Astrocyte (in vitro differentiated cells and primary cell): Measurements from ENCODE around the gene SLC6A20. TPM values are rescaled to one million over a fixed set of nuclear protein-coding genes. Genes with fewer than 3 reads are reported as not detected.

ENCODE experiments used
- DNase-seq: peaks from one replicate; pipeline ENCODE4 v3.0.0-alpha.2; 2010; ENCODE audit warnings: low read depth
- FAIRE-seq: peaks from 2 replicates; lab custom pipeline; 2011; peaks lifted over from hg19 to GRCh38; lab: Jason Lieb, UNC
- H2AFZ ChIP-seq: 2 replicates; pipeline ENCODE4 v1.6.0; 2012; ENCODE audit warnings: low read depth, low read length, inconsistent platforms
- H3K27ac ChIP-seq: 2 replicates; pipeline ENCODE4 v1.5.1; 2011; ENCODE audit warnings: low read depth, low read length, inconsistent platforms
- H3K27me3 ChIP-seq: 2 replicates; pipeline ENCODE4 v1.6.0; 2011; ENCODE audit warnings: low read length, inconsistent platforms; ENCODE audit not compliant: insufficient read depth
- H3K36me3 ChIP-seq: 2 replicates; pipeline ENCODE4 v1.5.1; 2011; ENCODE audit warnings: low read length, inconsistent platforms; ENCODE audit not compliant: insufficient read depth
- H3K4me1 ChIP-seq: 2 replicates; pipeline ENCODE4 v1.5.1; 2011; ENCODE audit warnings: low read length, inconsistent platforms; ENCODE audit not compliant: insufficient read depth
- H3K4me2 ChIP-seq: 2 replicates; pipeline ENCODE4 v1.6.0; 2012; ENCODE audit warnings: low read length, inconsistent platforms
- H3K4me3 ChIP-seq: 2 replicates; pipeline ENCODE4 v1.5.1; 2011; ENCODE audit warnings: low read depth, mild to moderate bottlenecking, low read length, inconsistent platforms; ENCODE audit not compliant: insufficient read depth
- H3K79me2 ChIP-seq: 2 replicates; pipeline ENCODE4 v1.6.0; 2012; ENCODE audit warnings: mild to moderate bottlenecking, low read length, inconsistent platforms; ENCODE audit not compliant: insufficient read depth
- H3K9ac ChIP-seq: 2 replicates; pipeline ENCODE4 v1.6.0; 2012; ENCODE audit warnings: mild to moderate bottlenecking, low read length, inconsistent platforms
- H3K9me3 ChIP-seq: 2 replicates; pipeline ENCODE4 v1.5.1; 2012; ENCODE audit warnings: low read depth, mild to moderate bottlenecking, low read length, inconsistent platforms; ENCODE audit not compliant: insufficient read depth
- H4K20me1 ChIP-seq: 2 replicates; pipeline ENCODE4 v1.6.0; 2012; ENCODE audit warnings: low read length, inconsistent platforms; ENCODE audit not compliant: insufficient read depth
- H3K27ac Mint-ChIP-seq: one replicate; pipeline ENCODE4 v1.8.0; 2021; ENCODE audit warnings: mild to moderate bottlenecking, mixed read lengths; ENCODE audit not compliant: unreplicated experiment
- H3K27me3 Mint-ChIP-seq: one replicate; pipeline ENCODE4 v1.8.0; 2021; ENCODE audit warnings: low read depth, mixed read lengths; ENCODE audit not compliant: unreplicated experiment
- H3K36me3 Mint-ChIP-seq: one replicate; pipeline ENCODE4 v1.8.0; 2021; ENCODE audit warnings: low read depth, mixed read lengths; ENCODE audit not compliant: unreplicated experiment
- H3K4me1 Mint-ChIP-seq: one replicate; pipeline ENCODE4 v1.8.0; 2021; ENCODE audit warnings: low read depth, mixed read lengths; ENCODE audit not compliant: unreplicated experiment
- H3K4me3 Mint-ChIP-seq: one replicate; pipeline ENCODE4 v1.8.0; 2021; ENCODE audit warnings: mild to moderate bottlenecking, moderate library complexity, mixed read lengths; ENCODE audit not compliant: unreplicated experiment
- H3K9me3 Mint-ChIP-seq: one replicate; pipeline ENCODE4 v1.8.0; 2021; ENCODE audit warnings: mild to moderate bottlenecking, mixed read lengths; ENCODE audit not compliant: unreplicated experiment
- CTCF ChIP-seq: IDR thresholded peaks from 2 replicates; pipeline ENCODE4 v1.5.1; 2011; ENCODE audit warnings: low read depth, mild to moderate bottlenecking, inconsistent platforms, low read length, moderate library complexity; ENCODE audit not compliant: insufficient read depth
- EZH2 ChIP-seq: IDR thresholded peaks from 2 replicates; pipeline ENCODE4 v1.6.1; 2012; ENCODE audit warnings: mild to moderate bottlenecking, low read length, inconsistent platforms; ENCODE audit not compliant: insufficient read depth
- total RNA-seq: library from RNA; stranded (reverse); gene quantifications from 2 replicates; pipeline ENCODE4 v1.2.1, GENCODE V29; 2021

The SLC6A20 gene
- total RNA-seq, 1 donor from 2014 or later, result not detected

GRCh38 chr3:45782381-45782780, 14.0 kb downstream of the SLC6A20 start:
- Mint-ChIP-seq H3K9me3 (peaks cover 9% of the 10 kb centered on the region), H3K27ac (no peak overlapping the region), H3K4me1 (no peaks in the 10 kb centered on the region), H3K36me3 (no peaks in the 10 kb centered on the region), H3K27me3 (peaks cover 28% of the 10 kb centered on the region), H3K4me3 (no peak overlapping the region)
- Histone ChIP-seq H3K9ac (no peak overlapping the region), H2AFZ (no peak overlapping the region), H4K20me1 (no peaks in the 10 kb centered on the region), H3K79me2 (no peaks in the 10 kb centered on the region), H3K36me3 (no peaks in the 10 kb centered on the region), H3K4me2 (no peak overlapping the region), H3K4me1 (no peaks in the 10 kb centered on the region), H3K27ac (no peak overlapping the region), H3K4me3 (no peak overlapping the region), H3K27me3 (peaks cover 19% of the 10 kb centered on the region), H3K9me3 (no peaks in the 10 kb centered on the region)
- no peak for TF ChIP-seq CTCF
- TF ChIP-seq EZH2, result no peak
- FAIRE-seq (no peak), DNase-seq (no peak)

GRCh38 chr3:45781841-45782240, 14.5 kb downstream of the SLC6A20 start:
- H3K27me3 Mint-ChIP-seq, result peaks cover 24% of the 10 kb centered on the region
- no peak overlapping the region for H3K9ac ChIP-seq
- H3K4me1 ChIP-seq, result no peaks in the 10 kb centered on the region
- no peaks in the 10 kb centered on the region for H3K36me3 Mint-ChIP-seq
- H3K27ac Mint-ChIP-seq, result no peak overlapping the region
- H3K27me3 ChIP-seq, result peaks cover 19% of the 10 kb centered on the region
- H3K4me1 Mint-ChIP-seq, result no peaks in the 10 kb centered on the region
- no peaks in the 10 kb centered on the region for H3K36me3 ChIP-seq
- H3K27ac ChIP-seq, result no peak overlapping the region
- FAIRE-seq (no peak), DNase-seq (no peak)
- no peak overlapping the region for H3K4me3 ChIP-seq
- TF ChIP-seq CTCF, result no peak
- TF ChIP-seq EZH2, result no peak
- H4K20me1 ChIP-seq, result no peaks in the 10 kb centered on the region
- no peak overlapping the region for H3K4me3 Mint-ChIP-seq
- H3K9me3 ChIP-seq, result no peaks in the 10 kb centered on the region
- H3K9me3 Mint-ChIP-seq, result peaks cover 9% of the 10 kb centered on the region
- no peak overlapping the region for H2AFZ ChIP-seq
- H3K79me2 ChIP-seq, result no peaks in the 10 kb centered on the region
- H3K4me2 ChIP-seq, result no peak overlapping the region

GRCh38 chr3:45781271-45781670, 15.1 kb downstream of the SLC6A20 start:
- Histone ChIP-seq H3K4me1 (no peaks in the 10 kb centered on the region), H3K27me3 (peaks cover 14% of the 10 kb centered on the region), H3K4me3 (no peak overlapping the region), H3K9me3 (no peaks in the 10 kb centered on the region), H3K36me3 (no peaks in the 10 kb centered on the region), H3K79me2 (no peaks in the 10 kb centered on the region), H3K9ac (no peak overlapping the region), H3K4me2 (no peak overlapping the region), H2AFZ (no peak overlapping the region), H3K27ac (no peak overlapping the region), H4K20me1 (no peaks in the 10 kb centered on the region)
- no peak for FAIRE-seq
- DNase-seq, result no peak
- Mint-ChIP-seq H3K36me3 (no peaks in the 10 kb centered on the region), H3K27ac (no peak overlapping the region), H3K27me3 (peaks cover 27% of the 10 kb centered on the region), H3K4me1 (no peaks in the 10 kb centered on the region), H3K4me3 (no peak overlapping the region), H3K9me3 (peaks cover 9% of the 10 kb centered on the region)
- TF ChIP-seq EZH2, result no peak
- TF ChIP-seq CTCF, result no peak
